DMS79 treated with DMSO at 0.1 percent for 48 hours (cell line): ENCODE data around the gene C1orf174.
A peak's percentile ranks its signal among the peaks of the same experiment; 100 is the strongest.

Experiments
- DNase-seq: peaks from one replicate; lab custom pipeline; 2025; lab: John Stamatoyannopoulos, UW

Gene C1orf174

GRCh38 chr1:3868464-3869006, 31.5 kb downstream of the C1orf174 start:
- DNase-seq: no peak

GRCh38 chr1:3865606-3866160, 34.4 kb downstream of the C1orf174 start:
- no peak for DNase-seq

GRCh38 chr1:3864884-3865283, 35.2 kb downstream of the C1orf174 start:
- DNase-seq: peak; percentile 65

GRCh38 chr1:3863231-3863935, 36.7 kb downstream of the C1orf174 start:
- peak; percentile 73 for DNase-seq

- DNase-seq: peak; percentile 75
Observed at GRCh38 chr1:3858231-3858981, 41.7 kb downstream of the C1orf174 start.

- no peak for DNase-seq
Observed at GRCh38 chr1:3857791-3858129, 42.3 kb downstream of the C1orf174 start.

GRCh38 chr1:3856923-3857790, 42.9 kb downstream of the C1orf174 start, which contains the start of the genes CEP104 and DFFB:
Gene CEP104 (minus strand): TSS chr1:3857211. CDS start chr1:3852407, 4,804 bp downstream.
Gene DFFB (plus strand): TSS chr1:3857476. CDS start chr1:3857604, 128 bp downstream.
- DNase-seq: peak; percentile 99

GRCh38 chr1:3852711-3853485, 47.2 kb downstream of the C1orf174 start:
- DNase-seq: no peak

GRCh38 chr1:3852091-3852490, 48.0 kb downstream of the C1orf174 start:
- DNase-seq: no peak

GRCh38 chr1:3851292-3851691, 48.8 kb downstream of the C1orf174 start:
- no peak for DNase-seq

GRCh38 chr1:3850857-3851256, 49.2 kb downstream of the C1orf174 start:
- DNase-seq: no peak

GRCh38 chr1:3847081-3847480, 53.0 kb downstream of the C1orf174 start:
- no peak for DNase-seq

GRCh38 chr1:3846541-3846940, 53.5 kb downstream of the C1orf174 start:
- DNase-seq: no peak

GRCh38 chr1:3842912-3843311, 57.2 kb downstream of the C1orf174 start:
- DNase-seq: no peak

- DNase-seq: no peak
Observed at GRCh38 chr1:3841491-3841890, 58.6 kb downstream of the C1orf174 start.
